ENCODE results near the gene ZFP36L2. TPM values are rescaled to one million over a fixed set of nuclear protein-coding genes. Genes with fewer than 3 reads are reported as not detected.

Gene ZFP36L2
- total RNA-seq, 1 experiment from 2014 or later: 105 TPM

- no peaks in the 10 kb centered on the region for H3K79me2 ChIP-seq (ENCODE audit: insufficient read depth, low read length)
- no peak overlapping the region for H3K4ac ChIP-seq (ENCODE audit: low read depth, low read length)
- no peak overlapping the region for H3T11ph ChIP-seq (ENCODE audit: low read length)
- no peak overlapping the region for H3K9ac ChIP-seq (ENCODE audit: extremely low read depth, insufficient read length, low read length)
- no peak overlapping the region for H4K8ac ChIP-seq (replicated peaks; ENCODE audit: insufficient read length, low read depth, low read length)
- no peak overlapping the region for H2BK120ac ChIP-seq (ENCODE audit: low read depth, low read length, poor library complexity, severe bottlenecking)
- DNase-seq: no peak
- no peaks in the 10 kb centered on the region for H3K23me2 ChIP-seq (ENCODE audit: insufficient read length, low read depth, low read length, poor library complexity, severe bottlenecking)
- no peak overlapping the region for H2BK5ac ChIP-seq (ENCODE audit: insufficient read length, low read length)
- no peaks in the 10 kb centered on the region; the same call in 1 of the 2 replicates for H3K4me1 ChIP-seq (ENCODE audit: insufficient read depth, low read length)
- TF ChIP-seq CTCF (conservative IDR thresholded peaks at IDR 0.05): no peak
- no peak overlapping the region for H2BK20ac ChIP-seq (ENCODE audit: low read depth, low read length, poor library complexity, severe bottlenecking)
- Mint-ChIP-seq H3K4me3 (no peak overlapping the region), H3K27me3 (ENCODE audit: low read depth) (peaks cover 2% of the 10 kb centered on the region; the same call in 1 of the 2 replicates), H3K4me1 (peaks cover 17 to 36% of the 10 kb centered on the region in 2 experiments), H3K27ac (no peak overlapping the region), H3K9me3 (no peaks in the 10 kb centered on the region), H3K36me3 (ENCODE audit: insufficient read depth in 1 of 3, low read depth in 3 of 3) (no peaks in the 10 kb centered on the region; a peak in 1 of 7 replicates)
- H2BK12ac ChIP-seq (ENCODE audit: insufficient read length, low read depth, low read length): no peak overlapping the region
- H3K79me1 ChIP-seq (ENCODE audit: insufficient read depth, low read depth, low read length, poor library complexity, severe bottlenecking): no peaks in the 10 kb centered on the region
- WGBS (ENCODE audit: extremely low coverage, insufficient read length, low lambda C conversion rate): no CpG with 5 or more reads among the region's 5 CpGs
- no peaks in the 10 kb centered on the region for H3K27me3 ChIP-seq (ENCODE audit: insufficient read depth, low read length)
- no peak overlapping the region for H2AK5ac ChIP-seq (ENCODE audit: insufficient read length, low read length)
- H4K91ac ChIP-seq (ENCODE audit: insufficient read length, low read depth, low read length): no peak overlapping the region
- H3K4me2 ChIP-seq (ENCODE audit: insufficient read depth, insufficient read length, low read length): no peak overlapping the region
- H3K27ac ChIP-seq (ENCODE audit: insufficient read length, low read depth, low read length): no peak overlapping the region
- no peak overlapping the region for H3K18ac ChIP-seq (ENCODE audit: insufficient read length, low read depth, low read length)
- no peaks in the 10 kb centered on the region for H3K9me3 ChIP-seq (ENCODE audit: control insufficient read depth, low read depth, low read length)
- no peak overlapping the region for H3K56ac ChIP-seq (ENCODE audit: insufficient read length, low read depth, low read length)
- no peak overlapping the region for H3K23ac ChIP-seq (ENCODE audit: insufficient read length, low read depth, low read length)
- H4K20me1 ChIP-seq (ENCODE audit: control insufficient read depth, insufficient read depth, insufficient read length): no peaks in the 10 kb centered on the region
- H3K14ac ChIP-seq (ENCODE audit: insufficient read depth, low read length): no peak overlapping the region
- H2AFZ ChIP-seq (ENCODE audit: low read length): no peak overlapping the region
- no peak overlapping the region for H2BK15ac ChIP-seq (ENCODE audit: low read depth, low read length)
- no peak overlapping the region for H4K5ac ChIP-seq (ENCODE audit: insufficient read length, low read depth, low read length)
Measured at GRCh38 chr2:43209204-43209717, 17.1 kb downstream of the ZFP36L2 start.
